Activated T-cell treated with anti-CD3 and anti-CD28 coated beads, Interleukin-2, amount 50 U/mL, for 1 hour (primary cell): ENCODE measurements around the gene ADGRF3.
"Not testable (repeated sequence)": the region's sequence is repeated elsewhere in the genome, so short reads cannot be mapped to it uniquely, and the experiment has no call there.

Experiments used
- DNase-seq: peaks from one replicate; pipeline ENCODE4 v3.0.0-alpha.2; 2020

ADGRF3 gene

GRCh38 chr2:26317377-26318105, 29.0 kb downstream of the ADGRF3 start:
- DNase-seq: no peak

DNA sequence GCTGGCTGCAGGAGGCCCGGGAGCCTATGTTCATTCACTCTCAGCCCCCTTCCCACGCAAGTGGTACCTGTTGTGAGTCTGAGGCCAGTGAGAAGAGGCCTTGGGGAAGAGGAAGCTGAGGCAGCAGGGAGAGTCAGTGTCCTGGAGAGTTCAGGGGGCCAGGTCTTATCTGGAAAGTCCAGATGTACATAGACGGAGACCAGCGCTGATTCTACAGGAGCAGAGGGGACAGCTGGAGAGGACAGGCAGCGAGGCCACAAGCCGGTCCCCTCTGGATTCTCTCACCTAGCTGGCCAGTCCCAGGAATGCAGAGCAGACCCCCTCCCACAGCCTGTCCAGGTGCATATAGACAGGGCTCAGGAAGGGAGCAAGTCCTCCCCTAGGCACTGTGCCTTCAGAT, 29.7 kb downstream of the ADGRF3 start:
- no peak for DNase-seq

DNA sequence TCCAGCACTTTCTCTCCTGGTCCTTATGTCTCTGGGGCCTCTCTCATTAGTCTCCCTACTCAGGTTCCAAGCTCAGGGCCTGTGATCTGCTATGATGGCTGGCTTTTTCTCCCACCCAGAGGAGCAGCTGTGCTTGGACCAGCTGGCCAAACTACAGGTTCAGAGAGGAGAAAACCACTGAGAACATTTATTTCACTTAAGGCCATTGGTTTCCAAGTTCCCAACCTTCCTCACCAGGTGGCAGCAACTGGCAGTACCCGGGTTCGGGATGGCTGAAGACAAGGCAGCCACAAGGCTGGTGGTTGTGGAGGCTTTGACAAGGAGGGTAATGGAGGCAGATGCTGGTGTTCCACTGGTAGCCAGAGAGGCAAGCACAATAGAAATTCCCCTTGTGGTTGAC, 30.5 kb downstream of the ADGRF3 start:
- DNase-seq: no peak

DNA sequence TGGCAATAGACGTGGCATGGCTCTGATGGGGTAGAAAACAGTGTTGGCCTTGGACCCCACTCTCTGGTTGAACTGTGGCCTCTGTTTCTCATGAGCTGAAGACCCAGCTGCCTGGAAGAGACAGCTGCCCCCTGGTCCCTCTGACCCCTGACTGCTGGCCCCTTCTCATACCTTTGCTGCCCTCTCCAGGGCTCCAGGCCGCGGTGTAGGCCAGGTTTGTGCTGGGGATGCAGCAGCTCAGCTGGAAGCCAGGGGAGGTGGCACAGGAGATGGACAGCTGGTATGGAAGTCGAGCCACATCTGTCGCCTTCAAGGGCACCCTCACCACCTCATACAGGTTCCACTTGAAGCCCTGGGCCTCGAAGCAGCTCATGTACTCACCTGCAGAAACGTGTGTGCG, 32.3 kb downstream of the ADGRF3 start:
- DNase-seq: no peak

GRCh38 chr2:26313446-26313845, 33.1 kb downstream of the ADGRF3 start:
- DNase-seq: no peak

DNA sequence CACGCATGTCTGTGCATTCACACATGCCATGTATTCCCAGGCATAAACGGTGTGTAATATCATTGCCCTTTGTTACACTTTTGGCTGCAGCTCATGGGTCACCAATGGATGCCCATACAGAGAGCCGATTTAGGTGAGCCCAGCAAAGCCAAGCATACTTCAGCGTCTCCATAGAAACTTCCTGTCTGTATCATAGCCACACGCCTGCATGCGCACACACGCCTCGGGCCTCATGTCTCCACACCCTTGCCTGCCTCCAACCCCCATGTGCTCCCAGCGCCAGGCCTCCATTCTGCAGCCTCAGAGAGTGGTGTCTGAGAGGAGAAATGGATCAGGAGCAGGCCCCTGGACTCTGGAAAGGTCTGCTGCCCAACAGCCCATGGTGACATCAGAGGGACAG, 34.1 kb downstream of the ADGRF3 start:
- DNase-seq: no peak

DNA sequence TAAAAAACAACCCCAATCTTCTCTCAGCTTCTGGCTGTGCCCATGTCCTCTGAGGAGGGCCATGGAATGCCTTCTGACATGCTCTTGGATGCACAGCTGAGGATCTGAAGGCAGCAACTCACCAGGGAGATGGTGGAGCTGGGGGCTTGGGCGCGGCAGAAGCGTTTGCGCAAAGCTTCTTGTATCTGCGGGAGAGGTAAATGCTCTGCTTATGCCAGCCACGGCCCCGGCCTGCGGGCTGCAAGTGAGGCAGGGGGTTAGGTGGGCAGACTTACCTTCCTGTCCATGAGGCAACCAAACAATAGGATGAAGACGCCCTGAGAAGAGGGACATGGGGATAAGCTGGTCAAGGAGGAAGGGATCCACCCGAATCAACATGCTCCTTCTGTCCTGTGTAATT, 36.7 kb downstream of the ADGRF3 start:
- DNase-seq: no peak

GRCh38 chr2:26305540-26305939, 41.0 kb downstream of the ADGRF3 start:
- DNase-seq: no peak

GRCh38 chr2:26305094-26305493, 41.5 kb downstream of the ADGRF3 start:
- DNase-seq: not testable (repeated sequence)

DNA sequence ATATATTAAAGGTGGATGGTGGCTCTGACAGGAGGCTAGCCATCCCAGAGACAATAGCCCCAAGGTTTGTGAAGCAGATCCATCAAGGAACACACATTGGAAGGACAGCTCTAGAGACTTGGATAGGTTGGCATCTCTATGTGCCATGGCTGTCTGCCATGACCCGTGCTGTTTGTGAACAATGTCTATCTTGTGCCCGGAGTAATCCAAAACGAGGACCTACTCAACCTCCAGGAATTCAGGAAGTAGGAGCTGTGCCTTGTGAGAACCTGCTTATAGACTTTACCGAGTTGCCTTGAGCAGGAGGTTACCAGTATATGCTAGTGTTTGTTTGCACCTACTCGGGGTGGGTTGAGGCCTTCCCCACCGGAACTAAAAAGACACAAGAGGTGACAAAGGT, 43.7 kb downstream of the ADGRF3 start:
- DNase-seq: no peak

DNA sequence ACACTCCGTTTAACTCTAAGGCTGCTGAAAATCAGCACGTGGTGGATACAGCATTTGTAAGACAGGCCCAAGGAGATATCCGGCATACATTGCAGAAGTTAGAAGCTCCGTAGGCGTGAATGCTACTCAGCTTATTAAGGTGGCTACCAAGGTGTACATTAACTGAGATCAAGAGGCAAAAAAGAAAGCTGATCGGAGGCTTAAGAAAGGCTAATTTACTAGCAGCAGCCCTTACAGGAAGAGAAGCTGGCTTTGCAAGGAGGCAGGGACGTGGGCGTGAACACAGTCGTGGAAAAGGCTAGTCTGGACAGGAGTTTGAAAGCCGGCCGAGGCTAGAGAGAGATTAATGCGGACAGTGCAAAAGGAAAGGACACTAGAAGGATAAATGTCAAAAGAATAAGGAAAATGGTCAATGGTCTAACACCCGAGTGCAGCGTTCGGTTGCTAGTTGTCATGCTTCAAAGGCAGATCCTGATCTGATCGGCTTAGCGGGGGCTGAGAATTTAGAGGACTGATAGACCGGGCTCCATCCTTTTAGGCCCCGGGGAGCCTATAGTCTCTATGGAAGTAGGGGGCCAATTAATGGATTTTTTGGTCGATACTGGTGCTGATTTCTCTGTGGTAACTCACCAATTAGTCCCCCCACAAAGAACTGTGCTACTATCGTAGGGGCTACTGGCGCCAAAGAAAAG, 46.2 kb downstream of the ADGRF3 start:
- DNase-seq: no peak

DNA sequence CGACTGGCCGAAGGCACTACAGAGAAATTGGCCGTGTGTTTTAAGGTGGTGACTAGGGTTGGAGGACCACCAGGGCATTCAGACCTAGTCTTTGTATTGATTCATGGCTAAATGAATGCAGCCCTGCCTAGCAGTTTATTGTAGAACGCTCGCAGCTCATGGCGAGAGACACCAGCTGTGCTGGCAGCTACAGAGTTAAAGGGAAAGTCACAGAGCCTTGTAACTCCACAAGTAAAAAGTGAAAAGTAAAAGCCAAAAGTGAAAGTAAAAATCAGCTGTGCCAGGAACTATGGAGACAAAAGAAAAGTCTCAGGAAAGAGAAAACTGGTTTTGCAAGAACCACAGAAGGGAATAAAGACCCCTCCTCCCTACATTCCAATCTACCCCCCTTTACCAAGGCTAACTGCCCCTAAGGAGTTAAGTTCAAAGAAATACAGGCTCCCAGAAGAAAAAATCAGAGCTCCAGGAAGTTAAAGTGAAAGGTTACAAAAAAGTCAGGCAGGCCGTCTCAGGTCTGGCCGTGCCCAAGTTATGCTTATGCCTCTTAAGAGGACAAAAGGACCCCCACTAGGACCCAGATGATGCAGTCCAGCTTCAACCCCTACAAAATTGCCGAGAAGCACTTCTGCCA, 47.0 kb downstream of the ADGRF3 start:
- DNase-seq: no peak

GRCh38 chr2:26298638-26299393, 47.8 kb downstream of the ADGRF3 start:
- DNase-seq: peak; percentile 46

DNA sequence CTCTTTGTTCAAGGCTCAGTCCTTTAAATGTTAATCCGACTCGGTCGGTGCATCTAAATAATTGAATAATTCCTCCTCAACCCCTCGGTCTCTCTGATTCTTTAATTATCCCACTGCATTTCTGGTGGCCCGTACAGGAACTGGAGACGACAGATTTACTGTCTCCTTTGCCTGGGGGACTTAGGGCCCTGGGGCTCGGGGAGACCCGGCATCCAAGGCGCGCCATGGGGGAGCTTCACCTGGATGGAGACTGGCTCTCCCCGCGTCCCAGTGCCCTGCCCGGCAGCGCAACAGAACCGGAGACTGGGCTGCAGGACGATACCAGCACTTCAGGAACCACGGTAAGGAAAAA, 48.3 kb downstream of the ADGRF3 start:
- no peak for DNase-seq

- no peak for DNase-seq
Observed at GRCh38 chr2:26297061-26297460, 49.5 kb downstream of the ADGRF3 start.

DNA sequence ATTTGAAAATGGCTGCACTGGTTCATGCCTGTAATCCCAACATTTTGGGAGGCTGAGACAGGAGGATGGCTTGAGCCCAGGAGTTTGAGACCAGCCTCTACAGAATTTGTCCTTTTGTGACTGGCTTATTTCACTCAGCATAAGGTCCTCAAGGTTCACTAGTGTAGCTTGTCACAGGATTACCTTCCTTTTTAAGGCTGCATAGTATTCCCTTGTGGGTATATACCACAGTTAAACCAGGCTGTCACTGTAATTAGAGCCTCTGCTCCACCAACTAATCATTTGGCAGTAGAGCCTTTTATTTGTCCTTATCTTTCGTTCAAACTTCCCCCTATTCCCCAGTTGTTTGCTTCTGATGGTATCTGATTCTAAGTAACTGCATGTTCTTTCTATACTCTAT, 51.1 kb downstream of the ADGRF3 start:
- DNase-seq: no peak

GRCh38 chr2:26292646-26293045, 53.9 kb downstream of the ADGRF3 start:
- no peak for DNase-seq

DNA sequence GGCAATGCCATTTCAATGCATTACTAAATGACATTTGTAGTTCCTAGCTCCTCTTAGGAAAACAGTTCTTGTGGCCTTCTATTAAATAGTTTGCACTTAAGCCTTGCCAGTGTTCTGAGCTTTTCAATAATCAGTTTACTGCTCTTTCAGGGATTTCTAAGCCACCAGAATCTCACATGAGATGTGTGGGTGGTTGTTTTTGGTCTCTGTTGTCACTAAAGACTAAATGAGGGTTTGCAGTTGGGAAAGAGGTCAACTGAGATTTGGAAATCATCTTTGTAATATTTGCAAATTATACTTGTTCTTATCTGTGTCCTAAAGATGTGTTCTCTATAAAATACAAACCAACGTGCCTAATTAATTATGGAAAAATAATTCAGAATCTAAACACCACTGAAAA, 56.6 kb downstream of the ADGRF3 start:
- DNase-seq: no peak

- no peak for DNase-seq
Observed at GRCh38 chr2:26285931-26286330, 60.7 kb downstream of the ADGRF3 start.

DNA sequence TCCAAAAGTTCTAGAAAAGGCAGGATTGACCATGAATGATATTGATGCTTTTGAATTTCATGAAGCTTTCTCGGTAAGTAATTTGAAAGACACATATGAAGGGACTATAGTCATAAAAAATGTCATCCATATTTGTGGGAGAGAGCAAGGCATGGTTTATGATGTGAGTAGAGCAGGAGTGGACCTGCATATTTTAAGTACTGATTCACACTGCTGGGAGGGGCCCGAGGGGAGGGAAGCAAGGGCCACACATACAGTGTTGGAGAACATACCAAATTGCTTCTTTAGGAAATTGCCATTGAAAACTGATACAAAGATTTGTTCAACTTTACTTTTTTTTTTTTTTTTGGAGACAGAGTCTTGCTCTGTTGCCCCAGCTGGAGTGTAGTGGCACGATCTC, 62.5 kb downstream of the ADGRF3 start:
- DNase-seq: no peak

DNA sequence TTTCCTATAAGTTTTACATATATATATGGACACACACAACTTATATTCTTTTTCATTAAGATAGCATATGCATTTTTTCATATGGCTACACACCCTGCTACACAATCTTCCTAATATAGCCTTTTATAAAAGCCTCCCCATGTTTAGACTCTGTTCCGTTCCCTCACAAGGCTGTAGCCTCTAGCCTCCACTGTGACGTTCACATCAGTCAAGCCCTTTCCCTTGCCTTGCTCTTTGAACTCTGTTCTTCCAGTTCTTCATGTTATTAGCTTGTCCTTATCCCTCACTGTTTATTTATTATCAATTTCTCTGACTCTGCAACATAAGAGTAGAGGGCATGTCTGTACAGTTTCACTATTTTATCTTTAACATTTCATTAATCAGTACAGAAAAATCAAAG, 63.0 kb downstream of the ADGRF3 start:
- no peak for DNase-seq

- no peak for DNase-seq
Observed at GRCh38 chr2:26281226-26281625, 65.4 kb downstream of the ADGRF3 start.

- DNase-seq: no peak
Observed at GRCh38 chr2:26279886-26280285, 66.7 kb downstream of the ADGRF3 start.
